Adrenal gland (tissue), 12 donors: ENCODE data around the gene PROCR. TPM values are rescaled to one million over a fixed set of nuclear protein-coding genes. Genes with fewer than 3 reads are reported as not detected.
"Not testable (repeated sequence)": the region's sequence is repeated elsewhere in the genome, so short reads cannot be mapped to it uniquely, and the experiment has no call there.

Experiments used
- DNase-seq, 7 donors: peaks; one replicate each; pipeline ENCODE4 v3.0.0-alpha.2; 2019 to 2020
- H3K27ac ChIP-seq, 5 donors: fragments of 200-600 bp; sonication (generic) in 4 of 5; 1 replicate in 3 of 5; 2 replicates in 2 of 5; pipeline versions ENCODE4 v1.5.1 to v1.8.0; 2016 to 2020; ENCODE audit warnings: mild to moderate bottlenecking in 1 of 5
- H3K27me3 ChIP-seq: fragments of 200-600 bp; 2 replicates; pipeline ENCODE4 v1.8.0; 2021
- H3K36me3 ChIP-seq, 2 donors: fragments of 200-600 bp; replicated peaks in 1 of 2; 1 replicate in 1 of 2; 2 replicates in 1 of 2; pipeline versions ENCODE4 v1.5.1 to v1.8.0; 2018 to 2022
- H3K4me1 ChIP-seq, 2 donors: fragments of 200-600 bp; replicated peaks in 1 of 2; 1 replicate in 1 of 2; 2 replicates in 1 of 2; pipeline versions ENCODE4 v1.5.1 to v1.8.0; 2018 to 2021
- H3K4me3 ChIP-seq, 4 donors: fragments of 200-600 bp; sonication (generic) in 3 of 4; one replicate each; pipeline ENCODE4 v1.5.1; 2016 to 2018
- H3K9me3 ChIP-seq, 3 donors: fragments of 200-600 bp; sonication (generic) in 1 of 3; replicated peaks in 1 of 3; 1 replicate in 2 of 3; 2 replicates in 1 of 3; pipeline versions ENCODE4 v1.5.1 to v1.8.0; 2016 to 2021
- POLR2A ChIP-seq, 2 donors: fragments of 450-650 bp; IDR thresholded peaks; one replicate each; pipeline ENCODE4 v1.6.1; 2017; ENCODE audit warnings: antibody characterized with exemption in 2 of 2, mild to moderate bottlenecking in 2 of 2, moderate library complexity in 1 of 2
- WGBS, 4 donors: extraction: QIAGEN DNeasy Blood & Tissue Kit in 2 of 4; methylation state at CpG; one replicate each; pipeline versions ENCODE4 v1.1.5 to v1.1.7; 2013 to 2017; 5-methylcytosine and 5-hydroxymethylcytosine counted together
- intact Hi-C, 2 donors: fragments of 100-400 bp; cut with DNase I; formaldehyde crosslinking; loops; one replicate each; pipeline versions ENCODE4 v1.14.1 to v1.15.0; 2022 to 2023
- polyA plus RNA-seq, 3 donors: library from polyadenylated mRNA; stranded (reverse); fragments of 200-250 nt in 2 of 3; fragments of 350-450 nt in 1 of 3; fragmentation: Illumina TruSeq in 1 of 3; extraction: RNeasy Lipid Tissue Mini Kit (QIAGEN cat#74804) in 1 of 3; gene quantifications; one replicate each; pipeline ENCODE4 v1.2.3, GENCODE V29; 2013 to 2014
- total RNA-seq, 9 donors: library from RNA; depleted of rRNA in 4 of 9; stranded (reverse); fragments of >200 nt in 4 of 9; fragments of 120-200 nt in 1 of 9; fragmentation: NEBNext Ultra II Directional in 1 of 9; extraction: Animal tissue kit (Norgen Biotek cat#: 25700) in 1 of 9; gene quantifications; one replicate each; pipeline versions ENCODE4 v1.1.0 to v1.2.4, GENCODE V29; 2013 to 2023
- TF ChIP-seq, protein P1 (sequence below), 6 experiments: fragments of 450-650 bp in 4 of 6; fragments of 200-600 bp in 2 of 6; sonication (generic) in 1 of 6; IDR thresholded peaks; 1 replicate in 5 of 6; 2 replicates in 1 of 6; pipeline versions ENCODE4 v1.5.1 to v1.8.0; 2016 to 2021; ENCODE audit warnings: antibody characterized with exemption in 6 of 6, mild to moderate bottlenecking in 2 of 6, moderate library complexity in 1 of 6
- donor health status: healthy with polysubstance abuse.
- donor health status: Bipolar disorder and iron deficiency.
- donor health status: DM: yes; HTN: yes; CAD: no.
- donor health status: DM: no; HTN: no; CAD: no.
- donor health status: DM: no; HTN: no; CAD: no.
- donor health status: DM: yes; HTN: yes; CAD: no.

PROCR gene
- total and polyA plus RNA-seq, 12 donors = 5.7 to 87.0 (median 29.1) TPM

DNA sequence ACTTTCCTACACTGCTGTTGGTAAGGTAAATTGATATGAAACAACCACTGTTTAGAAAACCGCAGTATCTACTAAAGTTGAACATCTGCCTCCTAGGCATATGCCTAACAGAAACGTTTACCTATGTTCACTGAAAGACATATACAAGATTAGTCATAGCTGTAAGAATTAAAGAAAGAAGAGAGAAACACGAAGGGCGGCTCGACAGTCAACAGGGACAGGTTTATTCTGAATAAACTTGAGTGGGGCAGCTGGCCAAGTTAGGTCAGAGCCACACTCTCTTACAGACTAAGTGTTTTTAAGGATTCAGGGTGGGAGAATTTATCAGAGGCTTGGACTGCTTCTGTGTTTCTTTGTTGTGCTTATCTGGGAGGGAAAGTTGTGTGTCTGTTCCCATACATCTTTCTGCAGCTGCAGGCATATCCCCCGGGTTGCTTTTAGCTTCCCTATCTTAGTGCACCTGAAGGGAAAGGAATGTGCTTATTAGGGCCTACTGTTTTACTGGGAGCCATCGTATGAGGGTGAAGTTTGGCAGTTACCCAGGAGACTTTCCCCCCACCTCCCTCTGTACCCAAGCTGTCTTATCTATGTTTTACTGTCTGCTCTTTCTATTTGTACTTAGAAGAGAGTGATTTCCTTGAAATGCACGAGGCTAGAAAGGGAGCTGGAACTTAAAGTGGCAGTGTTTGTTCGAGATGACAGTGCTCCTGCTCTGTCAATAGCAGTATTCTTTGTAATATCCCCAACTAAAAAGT, 20.4 kb downstream of the PROCR start:
- H3K27ac ChIP-seq = peak overlapping the region in 1 of 5 donors; percentile 21
- intact Hi-C loops = no loop called here
- TF ChIP-seq, protein P1, sequence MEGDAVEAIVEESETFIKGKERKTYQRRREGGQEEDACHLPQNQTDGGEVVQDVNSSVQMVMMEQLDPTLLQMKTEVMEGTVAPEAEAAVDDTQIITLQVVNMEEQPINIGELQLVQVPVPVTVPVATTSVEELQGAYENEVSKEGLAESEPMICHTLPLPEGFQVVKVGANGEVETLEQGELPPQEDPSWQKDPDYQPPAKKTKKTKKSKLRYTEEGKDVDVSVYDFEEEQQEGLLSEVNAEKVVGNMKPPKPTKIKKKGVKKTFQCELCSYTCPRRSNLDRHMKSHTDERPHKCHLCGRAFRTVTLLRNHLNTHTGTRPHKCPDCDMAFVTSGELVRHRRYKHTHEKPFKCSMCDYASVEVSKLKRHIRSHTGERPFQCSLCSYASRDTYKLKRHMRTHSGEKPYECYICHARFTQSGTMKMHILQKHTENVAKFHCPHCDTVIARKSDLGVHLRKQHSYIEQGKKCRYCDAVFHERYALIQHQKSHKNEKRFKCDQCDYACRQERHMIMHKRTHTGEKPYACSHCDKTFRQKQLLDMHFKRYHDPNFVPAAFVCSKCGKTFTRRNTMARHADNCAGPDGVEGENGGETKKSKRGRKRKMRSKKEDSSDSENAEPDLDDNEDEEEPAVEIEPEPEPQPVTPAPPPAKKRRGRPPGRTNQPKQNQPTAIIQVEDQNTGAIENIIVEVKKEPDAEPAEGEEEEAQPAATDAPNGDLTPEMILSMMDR (IDR thresholded peaks at IDR 0.05) = no peak
- TF ChIP-seq POLR2A (IDR thresholded peaks at IDR 0.05) = no peak
- H3K36me3 ChIP-seq = no peaks in the 10 kb centered on the region
- H3K9me3 ChIP-seq = peaks cover 0 to 13% (median 0%) of the 10 kb centered on the region in 3 donors
- WGBS, 4 donors = 54 to 60% (median 57%) methylated on average over 9 of the region's 9 CpGs
- H3K27me3 ChIP-seq = no peaks in the 10 kb centered on the region
- peaks cover 0 to 4% of the 10 kb centered on the region in 2 donors for H3K4me1 ChIP-seq
- H3K4me3 ChIP-seq = no peak overlapping the region
- peak in 1 of 7 donors; percentile 34 for DNase-seq

DNA sequence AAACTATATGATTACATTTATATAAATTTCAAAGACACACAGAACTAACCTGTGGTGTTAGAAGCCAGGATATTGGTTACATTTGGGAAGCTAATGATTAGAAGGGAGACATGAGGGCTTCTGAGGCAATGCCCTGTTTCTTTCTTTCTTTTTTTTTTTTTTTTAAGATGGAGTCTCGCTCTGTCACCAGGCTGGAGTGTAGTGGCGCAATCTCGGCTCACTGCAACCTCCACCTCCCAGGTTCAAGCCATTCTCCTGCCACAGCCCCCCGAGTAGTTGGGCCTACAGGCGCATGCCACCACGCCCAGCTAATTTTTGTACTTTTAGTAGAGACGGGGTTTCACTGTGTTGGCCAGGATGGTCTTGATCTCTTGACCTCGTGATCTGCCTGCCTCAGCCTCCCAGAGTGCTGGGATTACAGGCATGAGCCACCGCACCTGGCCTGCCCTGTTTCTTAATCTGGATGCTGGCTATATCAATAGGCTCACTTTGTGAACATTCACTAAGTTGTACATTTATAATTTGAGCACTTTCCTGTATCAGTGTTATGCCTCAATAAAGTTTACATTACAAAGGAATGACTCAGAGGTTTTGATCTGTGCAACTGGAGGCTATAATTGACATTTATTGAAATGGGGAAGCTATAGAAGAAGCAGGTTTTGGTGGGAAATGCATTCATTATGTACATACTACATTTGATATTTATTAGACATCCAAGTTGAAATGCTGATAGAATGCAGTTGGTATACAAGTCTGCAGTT, 21.3 kb downstream of the PROCR start:
- H3K4me1 ChIP-seq, H3K27me3 ChIP-seq, H3K36me3 ChIP-seq, DNase-seq, H3K27ac ChIP-seq, intact Hi-C loops, H3K4me3 ChIP-seq: not testable (repeated sequence)
- peaks cover 0 to 13% (median 0%) of the 10 kb centered on the region in 3 donors for H3K9me3 ChIP-seq
- 90 to 94% (median 93%) methylated on average over 7 to 9 of the region's 9 CpGs for WGBS, 4 donors

DNA sequence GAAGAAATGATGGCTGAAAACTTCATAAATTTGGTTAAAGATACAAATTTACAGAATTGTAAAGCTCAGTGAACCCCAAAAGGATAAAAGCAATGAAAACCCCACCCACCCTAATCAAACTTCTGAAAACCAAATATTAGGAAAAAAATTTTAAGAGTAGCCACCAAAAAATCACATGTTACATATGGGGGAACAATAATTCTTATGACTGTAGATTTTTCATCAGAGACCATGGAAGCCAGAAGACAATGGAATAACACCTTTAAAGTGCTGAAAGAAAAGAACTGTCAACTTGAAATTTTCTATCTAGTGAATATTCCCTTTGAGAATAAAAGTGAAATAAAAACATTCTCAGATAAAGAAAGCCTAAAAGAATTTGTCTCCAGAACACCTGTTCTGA, 24.4 kb downstream of the PROCR start:
- Histone ChIP-seq H3K9me3 (peaks cover 0 to 24% (median 0%) of the 10 kb centered on the region in 3 donors), H3K27ac (no peak overlapping the region), H3K4me3 (no peak overlapping the region), H3K36me3 (no peaks in the 10 kb centered on the region), H3K4me1 (peaks cover 0 to 14% of the 10 kb centered on the region in 2 donors), H3K27me3 (no peaks in the 10 kb centered on the region)
- no peak for DNase-seq
- intact Hi-C loops = no loop called here
- no peak for TF ChIP-seq POLR2A (IDR thresholded peaks at IDR 0.05)
- TF ChIP-seq, protein P1 (IDR thresholded peaks at IDR 0.05) = no peak

DNA sequence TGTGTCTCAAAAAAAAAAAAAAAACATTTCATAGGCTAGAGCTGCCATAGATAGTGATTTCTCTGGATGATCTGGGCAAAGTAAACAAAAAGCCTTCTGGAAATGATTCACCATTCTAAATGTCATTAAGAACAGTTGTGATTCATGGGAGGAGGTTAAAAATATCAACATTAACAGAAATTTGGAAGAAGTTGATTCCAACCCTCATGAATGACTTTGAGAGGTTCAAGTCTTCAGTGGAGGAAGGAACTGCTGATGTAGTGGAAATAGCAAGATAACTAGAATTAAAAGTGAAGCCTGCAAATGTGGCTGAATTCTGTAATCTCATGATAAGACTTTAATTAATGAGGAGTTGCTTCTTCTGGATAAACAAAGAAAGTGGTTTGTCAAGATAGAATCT, 27.9 kb downstream of the PROCR start:
- intact Hi-C loops = loop anchor here in 1 of 2 donors (10.0 kb wide), 1 partner anchor 55 kb away; the partner anchor contains the start of gene EDEM2
- no peaks in the 10 kb centered on the region for H3K36me3 ChIP-seq
- peaks cover 0 to 24% (median 0%) of the 10 kb centered on the region in 3 donors for H3K9me3 ChIP-seq
- no peak for DNase-seq
- TF ChIP-seq POLR2A (IDR thresholded peaks at IDR 0.05) = no peak
- TF ChIP-seq, protein P1 (IDR thresholded peaks at IDR 0.05) = no peak
- no peaks in the 10 kb centered on the region for H3K27me3 ChIP-seq
- H3K4me3 ChIP-seq = no peak overlapping the region
- peak overlapping the region in 3 of 5 donors; percentile 9 to 31 (median 12) for H3K27ac ChIP-seq
- peaks cover 0 to 10% of the 10 kb centered on the region in 2 donors for H3K4me1 ChIP-seq
